GM13976 (cell line): ENCODE data around the gene TSHZ2.

Experiments
- DNase-seq: peaks from one replicate; pipeline ENCODE4 v3.0.0; 2012; ENCODE audit warnings: low spot score
- CTCF ChIP-seq: IDR thresholded peaks from 2 replicates; pipeline ENCODE4 v1.5.1; 2012; ENCODE audit warnings: borderline replicate concordance, mild to moderate bottlenecking; ENCODE audit not compliant: insufficient read depth; ENCODE audit errors: extremely low read depth, missing control alignments, control extremely low read depth
- in situ Hi-C: fragments of 300-500 bp; cut with MboI; formaldehyde crosslinking; loops from one replicate; pipeline ENCODE4 v1.12.0; 2022; ENCODE audit warnings: low sequenced_read_pairs, mixed read lengths, inconsistent platforms; ENCODE audit not compliant: unreplicated experiment

Gene TSHZ2

GRCh38 chr20:53101992-53102760, 130.0 kb downstream of the TSHZ2 start:
- in situ Hi-C loops = no loop called here
- DNase-seq = no peak
- TF ChIP-seq CTCF = no peak

GRCh38 chr20:53103124-53103523, 131.0 kb downstream of the TSHZ2 start:
- no peak for TF ChIP-seq CTCF
- in situ Hi-C loops = no loop called here
- no peak for DNase-seq

- no peak for DNase-seq
- in situ Hi-C loops = no loop called here
- no peak for TF ChIP-seq CTCF
Observed at GRCh38 chr20:53104884-53105283, 132.7 kb downstream of the TSHZ2 start.

- in situ Hi-C loops = no loop called here
- no peak for DNase-seq
- no peak for TF ChIP-seq CTCF
Observed at GRCh38 chr20:53116733-53117132, 144.6 kb downstream of the TSHZ2 start.

- no peak for DNase-seq
- TF ChIP-seq CTCF = no peak
- in situ Hi-C loops = no loop called here
Observed at GRCh38 chr20:53122853-53123252, 150.7 kb downstream of the TSHZ2 start.

GRCh38 chr20:53124075-53124551, 152.0 kb downstream of the TSHZ2 start:
- no peak for TF ChIP-seq CTCF
- no peak for DNase-seq
- in situ Hi-C loops = no loop called here
